ENCODE results near the gene OR6F1. TPM values are rescaled to one million over a fixed set of nuclear protein-coding genes. Genes with fewer than 3 reads are reported as not detected.
"Not testable (repeated sequence)": the region's sequence is repeated elsewhere in the genome, so short reads cannot be mapped to it uniquely, and the experiment has no call there.

OR6F1 gene
- total RNA-seq, 1 donor from 2014 or later, result not detected

DNA sequence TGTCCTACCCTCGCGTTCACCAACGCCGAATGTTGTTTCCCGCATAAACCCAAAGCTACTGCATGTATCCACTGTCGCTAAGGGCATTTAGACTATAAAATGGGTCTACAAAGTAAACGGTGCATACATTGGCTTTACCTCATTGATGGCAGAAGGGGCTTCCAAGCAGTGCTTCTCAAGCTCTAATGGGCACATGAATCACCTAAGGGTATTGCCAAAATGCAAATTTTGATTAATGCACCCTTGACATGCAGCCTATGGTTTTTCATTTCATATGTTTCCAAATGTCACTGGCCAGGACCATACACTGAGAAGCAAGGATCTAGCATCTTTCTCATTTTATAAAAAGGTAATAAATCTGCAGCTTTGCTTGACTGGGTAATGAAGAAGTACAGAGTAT lies 2.7 kb downstream of the OR6F1 start:
- Mint-ChIP-seq H3K27ac (no peak overlapping the region), H3K36me3 (no peaks in the 10 kb centered on the region), H3K4me3 (no peak overlapping the region), H3K27me3 (no peaks in the 10 kb centered on the region), H3K9me3 (no peaks in the 10 kb centered on the region), H3K4me1 (ENCODE audit: unreplicated experiment) (no peaks in the 10 kb centered on the region)
- TF ChIP-seq, protein P1, sequence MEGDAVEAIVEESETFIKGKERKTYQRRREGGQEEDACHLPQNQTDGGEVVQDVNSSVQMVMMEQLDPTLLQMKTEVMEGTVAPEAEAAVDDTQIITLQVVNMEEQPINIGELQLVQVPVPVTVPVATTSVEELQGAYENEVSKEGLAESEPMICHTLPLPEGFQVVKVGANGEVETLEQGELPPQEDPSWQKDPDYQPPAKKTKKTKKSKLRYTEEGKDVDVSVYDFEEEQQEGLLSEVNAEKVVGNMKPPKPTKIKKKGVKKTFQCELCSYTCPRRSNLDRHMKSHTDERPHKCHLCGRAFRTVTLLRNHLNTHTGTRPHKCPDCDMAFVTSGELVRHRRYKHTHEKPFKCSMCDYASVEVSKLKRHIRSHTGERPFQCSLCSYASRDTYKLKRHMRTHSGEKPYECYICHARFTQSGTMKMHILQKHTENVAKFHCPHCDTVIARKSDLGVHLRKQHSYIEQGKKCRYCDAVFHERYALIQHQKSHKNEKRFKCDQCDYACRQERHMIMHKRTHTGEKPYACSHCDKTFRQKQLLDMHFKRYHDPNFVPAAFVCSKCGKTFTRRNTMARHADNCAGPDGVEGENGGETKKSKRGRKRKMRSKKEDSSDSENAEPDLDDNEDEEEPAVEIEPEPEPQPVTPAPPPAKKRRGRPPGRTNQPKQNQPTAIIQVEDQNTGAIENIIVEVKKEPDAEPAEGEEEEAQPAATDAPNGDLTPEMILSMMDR (conservative IDR thresholded peaks at IDR 0.05), result no peak
- DNase-seq (ENCODE audit: extremely low spot score, unreplicated experiment), result no peak

DNA sequence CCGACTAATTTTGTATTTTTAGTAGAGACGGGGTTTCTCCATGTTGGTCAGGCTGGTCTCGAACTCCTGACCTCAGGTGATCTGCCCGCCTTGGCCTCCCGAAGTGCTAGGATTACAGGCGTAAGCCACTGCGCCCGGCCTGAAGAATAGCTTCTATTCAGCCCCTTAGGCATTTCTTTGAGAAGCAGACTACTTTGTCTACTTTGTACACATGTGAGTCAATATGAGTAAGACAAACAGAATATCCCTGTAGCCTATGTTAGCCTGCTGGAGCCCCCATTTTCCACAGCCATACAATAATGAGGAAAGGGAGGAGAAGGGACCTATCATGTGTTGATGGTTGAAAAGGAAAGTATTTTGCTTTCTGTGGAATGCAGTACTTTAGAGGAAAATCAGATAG lies 5.8 kb downstream of the OR6F1 start:
- not testable (repeated sequence) for H3K36me3 Mint-ChIP-seq; DNase-seq (ENCODE audit: extremely low spot score, unreplicated experiment); H3K9me3 Mint-ChIP-seq; H3K27ac Mint-ChIP-seq; H3K4me3 Mint-ChIP-seq; H3K4me1 Mint-ChIP-seq (ENCODE audit: unreplicated experiment); H3K27me3 Mint-ChIP-seq

DNA sequence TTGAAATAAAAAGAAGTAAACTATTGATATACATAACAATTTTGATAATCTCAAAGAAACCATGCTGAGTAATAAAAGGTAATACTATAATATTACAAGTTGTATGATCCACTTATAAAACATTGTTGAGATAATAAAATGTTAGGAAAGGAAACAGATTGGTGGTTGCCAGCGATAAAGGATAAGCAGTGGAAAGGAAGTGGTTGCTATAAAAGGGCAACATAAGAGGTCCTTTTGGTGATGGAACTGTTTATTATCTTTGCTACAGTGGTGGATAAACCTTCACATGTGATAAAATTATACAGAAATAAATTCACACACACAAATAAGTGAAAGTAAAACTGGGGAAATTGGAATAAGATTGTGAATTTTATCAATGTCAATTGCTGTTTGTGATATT lies 15.1 kb downstream of the OR6F1 start:
- H3K9me3 Mint-ChIP-seq, result peaks cover 8% of the 10 kb centered on the region
- TF ChIP-seq, protein P1 (conservative IDR thresholded peaks at IDR 0.05), result no peak
- H3K36me3 Mint-ChIP-seq, result no peaks in the 10 kb centered on the region
- H3K27ac Mint-ChIP-seq, result no peak overlapping the region
- H3K4me3 Mint-ChIP-seq, result no peak overlapping the region
- H3K4me1 Mint-ChIP-seq (ENCODE audit: unreplicated experiment), result no peaks in the 10 kb centered on the region
- H3K27me3 Mint-ChIP-seq, result no peaks in the 10 kb centered on the region
- DNase-seq (ENCODE audit: extremely low spot score, unreplicated experiment), result no peak

DNA sequence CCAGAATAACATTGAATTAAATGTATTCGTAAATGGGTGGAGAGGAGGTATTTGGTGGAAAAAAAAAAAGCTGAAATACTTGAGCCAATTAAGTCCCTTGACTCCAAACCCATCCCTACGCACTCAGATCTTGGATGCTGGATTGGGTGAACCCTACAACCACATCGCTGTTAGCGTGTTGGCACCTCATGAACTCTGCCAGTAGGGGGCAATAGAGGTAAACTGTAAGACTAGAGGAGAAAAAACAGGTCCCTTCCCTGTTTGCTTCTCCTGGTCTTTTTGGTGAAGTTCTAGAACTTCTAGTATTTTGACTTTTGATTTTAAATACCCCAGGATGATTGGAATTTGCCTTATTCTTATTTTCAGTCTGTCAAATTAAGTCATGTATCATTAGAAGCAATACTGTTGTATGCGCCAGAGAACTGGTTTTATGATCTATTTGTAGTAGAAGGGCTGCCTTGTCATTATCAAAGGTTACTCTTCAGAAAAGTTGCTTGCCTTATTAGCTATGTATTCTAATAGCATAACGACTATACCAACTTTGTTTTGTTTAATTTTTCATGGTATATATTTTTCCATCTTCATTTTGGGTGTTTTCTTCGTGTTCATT lies 35.1 kb downstream of the OR6F1 start:
- H3K36me3 Mint-ChIP-seq, result no peaks in the 10 kb centered on the region
- H3K9me3 Mint-ChIP-seq, result no peaks in the 10 kb centered on the region
- TF ChIP-seq, protein P1 (conservative IDR thresholded peaks at IDR 0.05), result peak; percentile 85
- no peak overlapping the region for H3K27ac Mint-ChIP-seq
- DNase-seq (ENCODE audit: extremely low spot score, unreplicated experiment), result no peak
- H3K27me3 Mint-ChIP-seq, result no peaks in the 10 kb centered on the region
- no peak overlapping the region for H3K4me3 Mint-ChIP-seq
- no peaks in the 10 kb centered on the region for H3K4me1 Mint-ChIP-seq (ENCODE audit: unreplicated experiment)

DNA sequence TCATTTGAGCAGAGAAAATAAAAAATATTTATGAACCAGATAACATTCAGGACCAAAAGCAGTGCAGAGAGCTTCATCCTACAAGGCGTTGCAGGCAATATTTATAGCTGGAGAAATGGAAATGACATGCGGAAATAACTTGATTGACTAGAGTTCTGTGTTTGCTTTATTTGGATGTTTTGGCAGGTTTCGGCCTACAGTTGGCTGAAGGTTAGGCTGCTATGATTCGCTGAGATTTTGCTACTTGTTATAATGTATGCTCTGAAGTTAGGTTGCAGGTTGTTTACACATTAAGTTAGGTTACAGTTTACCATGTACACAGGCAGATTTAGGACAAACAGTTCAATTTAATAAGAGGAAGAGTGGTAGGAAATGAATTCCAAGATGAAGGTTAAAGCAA lies 36.3 kb downstream of the OR6F1 start:
- no peaks in the 10 kb centered on the region for H3K36me3 Mint-ChIP-seq
- H3K27me3 Mint-ChIP-seq, result no peaks in the 10 kb centered on the region
- H3K27ac Mint-ChIP-seq, result no peak overlapping the region
- no peaks in the 10 kb centered on the region for H3K4me1 Mint-ChIP-seq (ENCODE audit: unreplicated experiment)
- H3K9me3 Mint-ChIP-seq, result no peaks in the 10 kb centered on the region
- no peak for DNase-seq (ENCODE audit: extremely low spot score, unreplicated experiment)
- no peak overlapping the region for H3K4me3 Mint-ChIP-seq
- TF ChIP-seq, protein P1 (conservative IDR thresholded peaks at IDR 0.05), result no peak

DNA sequence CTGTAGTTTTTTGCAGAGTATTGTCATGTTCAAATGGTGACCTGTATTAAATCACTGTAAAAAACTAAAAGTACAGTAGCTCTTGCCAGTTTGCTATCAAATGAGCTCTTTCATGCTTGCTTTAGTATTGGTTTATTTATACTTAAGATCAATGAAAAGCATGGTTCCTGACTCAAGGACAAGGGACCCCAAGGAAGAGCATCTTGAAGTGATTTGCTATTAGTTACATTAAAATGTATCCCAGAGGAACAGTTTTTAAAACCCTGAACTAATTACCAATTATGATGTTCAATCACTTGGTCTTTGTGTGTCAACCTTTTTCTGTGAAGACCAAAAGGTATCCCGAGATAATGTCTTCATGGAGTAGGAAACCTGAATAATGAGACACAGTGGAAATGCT lies 36.8 kb downstream of the OR6F1 start, which contains the start of gene OR13G1:
Gene OR13G1 (minus strand): TSS at position 101 of the 400 bp plus-strand sequence. CDS start 6,698 bp downstream, outside the sequence.
- DNase-seq (ENCODE audit: extremely low spot score, unreplicated experiment), result no peak
- H3K4me1 Mint-ChIP-seq (ENCODE audit: unreplicated experiment), result no peaks in the 10 kb centered on the region
- no peaks in the 10 kb centered on the region for H3K27me3 Mint-ChIP-seq
- no peak within 1 kb of the TSS for H3K4me3 Mint-ChIP-seq
- TF ChIP-seq, protein P1 (conservative IDR thresholded peaks at IDR 0.05), result no peak
- H3K27ac Mint-ChIP-seq, result no peak within 1 kb of the TSS
- no peaks in the 10 kb centered on the region for H3K36me3 Mint-ChIP-seq
- H3K9me3 Mint-ChIP-seq, result no peaks in the 10 kb centered on the region
